Bronchial epithelial cell (primary cell): ENCODE data around the gene DHX58. TPM values are rescaled to one million over a fixed set of nuclear protein-coding genes. Genes with fewer than 3 reads are reported as not detected.

Experiments used
- DNase-seq: peaks from one replicate; pipeline ENCODE4 v3.0.0-alpha.2; 2010; ENCODE audit warnings: low read depth
- FAIRE-seq: peaks from 2 replicates; lab custom pipeline; 2011; peaks lifted over from hg19 to GRCh38; lab: Jason Lieb, UNC
- H3K27me3 ChIP-seq: 2 replicates; pipeline ENCODE4 v1.5.1; 2011; ENCODE audit warnings: low read length; ENCODE audit not compliant: control insufficient read depth, insufficient read depth
- H3K36me3 ChIP-seq: 2 replicates; pipeline ENCODE4 v1.5.1; 2011; ENCODE audit warnings: low read length; ENCODE audit not compliant: control insufficient read depth, insufficient read depth
- H3K4me3 ChIP-seq: 2 replicates; pipeline ENCODE4 v1.5.1; 2011; ENCODE audit warnings: mild to moderate bottlenecking, low read depth, low read length, control low read depth
- total RNA-seq: library from RNA; depleted of rRNA; stranded (reverse); fragments of >200 nt; gene quantifications from 2 replicates; pipeline ENCODE4 v1.2.1, GENCODE V29; 2014
- TF ChIP-seq, protein P1 (sequence below): IDR thresholded peaks from 2 replicates; pipeline ENCODE4 v1.5.1; 2011; ENCODE audit warnings: mild to moderate bottlenecking, moderate library complexity, low read length, control low read depth, inconsistent platforms; ENCODE audit not compliant: insufficient read depth, severe bottlenecking

Gene DHX58
- total RNA-seq, 1 donor from 2014 or later, result 5.0 TPM

GRCh38 chr17:42126836-42127235, 14.3 kb upstream of the DHX58 start:
- DNase-seq (no peak), FAIRE-seq (no peak)
- TF ChIP-seq, protein P1, sequence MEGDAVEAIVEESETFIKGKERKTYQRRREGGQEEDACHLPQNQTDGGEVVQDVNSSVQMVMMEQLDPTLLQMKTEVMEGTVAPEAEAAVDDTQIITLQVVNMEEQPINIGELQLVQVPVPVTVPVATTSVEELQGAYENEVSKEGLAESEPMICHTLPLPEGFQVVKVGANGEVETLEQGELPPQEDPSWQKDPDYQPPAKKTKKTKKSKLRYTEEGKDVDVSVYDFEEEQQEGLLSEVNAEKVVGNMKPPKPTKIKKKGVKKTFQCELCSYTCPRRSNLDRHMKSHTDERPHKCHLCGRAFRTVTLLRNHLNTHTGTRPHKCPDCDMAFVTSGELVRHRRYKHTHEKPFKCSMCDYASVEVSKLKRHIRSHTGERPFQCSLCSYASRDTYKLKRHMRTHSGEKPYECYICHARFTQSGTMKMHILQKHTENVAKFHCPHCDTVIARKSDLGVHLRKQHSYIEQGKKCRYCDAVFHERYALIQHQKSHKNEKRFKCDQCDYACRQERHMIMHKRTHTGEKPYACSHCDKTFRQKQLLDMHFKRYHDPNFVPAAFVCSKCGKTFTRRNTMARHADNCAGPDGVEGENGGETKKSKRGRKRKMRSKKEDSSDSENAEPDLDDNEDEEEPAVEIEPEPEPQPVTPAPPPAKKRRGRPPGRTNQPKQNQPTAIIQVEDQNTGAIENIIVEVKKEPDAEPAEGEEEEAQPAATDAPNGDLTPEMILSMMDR, result no peak

DNA sequence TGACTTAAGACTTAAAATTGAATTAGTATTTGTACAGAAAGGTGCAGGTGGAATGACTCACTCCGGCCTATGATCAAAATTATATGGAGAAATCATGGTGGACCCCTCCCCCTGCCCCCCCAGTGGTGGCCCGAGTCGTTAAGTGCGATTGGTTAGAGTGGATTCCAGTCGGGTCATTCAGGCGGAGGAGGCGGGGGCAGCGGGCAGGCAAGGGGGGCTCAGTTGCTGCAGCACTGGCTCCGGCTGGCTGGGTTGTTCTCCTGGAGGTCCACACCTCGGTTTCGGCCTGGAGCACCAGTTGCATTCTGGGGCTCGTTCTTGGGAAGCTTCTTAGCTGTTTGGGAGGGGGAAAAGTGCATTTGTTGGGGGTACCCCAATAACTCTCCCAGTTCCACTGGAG, 13.1 kb upstream of the DHX58 start:
- DNase-seq, result no peak
- TF ChIP-seq, protein P1, result no peak
- H3K36me3 ChIP-seq, result peaks cover 27% of the 10 kb centered on the region

More at GRCh38 chr17:42126836-42127235, 14.3 kb upstream of the DHX58 start:
- Histone ChIP-seq H3K4me3 (no peak overlapping the region), H3K27me3 (no peaks in the 10 kb centered on the region), H3K36me3 (peaks cover 32% of the 10 kb centered on the region)

DNA sequence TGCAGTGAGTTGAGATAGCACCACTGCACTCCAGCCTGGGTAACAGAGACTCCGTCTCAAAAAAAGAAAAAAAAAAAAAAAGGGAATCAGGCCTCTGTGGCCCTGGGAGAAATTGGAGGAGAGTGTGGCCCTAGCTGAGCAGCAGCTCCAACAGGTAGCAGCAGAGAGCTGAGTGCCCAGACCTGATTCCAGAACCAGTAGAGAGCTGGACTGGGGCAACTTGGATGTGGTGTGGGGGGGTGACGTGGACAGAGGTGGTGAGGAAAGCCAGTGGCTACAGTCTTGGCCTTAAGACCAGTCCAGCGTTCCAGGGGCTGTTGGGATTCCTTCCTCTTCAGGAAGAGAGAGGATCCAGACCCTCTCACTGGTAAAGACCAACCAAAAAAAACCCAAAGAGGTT, 11.7 kb upstream of the DHX58 start:
- Histone ChIP-seq H3K4me3 (no peak overlapping the region), H3K27me3 (no peaks in the 10 kb centered on the region), H3K36me3 (peaks cover 16% of the 10 kb centered on the region)
- DNase-seq (no peak), FAIRE-seq (no peak)
- TF ChIP-seq, protein P1, result no peak

More for the DNA sequence above, 13.1 kb upstream of the DHX58 start:
- Histone ChIP-seq H3K27me3 (no peaks in the 10 kb centered on the region), H3K4me3 (no peak overlapping the region)
- FAIRE-seq, result no peak

DNA sequence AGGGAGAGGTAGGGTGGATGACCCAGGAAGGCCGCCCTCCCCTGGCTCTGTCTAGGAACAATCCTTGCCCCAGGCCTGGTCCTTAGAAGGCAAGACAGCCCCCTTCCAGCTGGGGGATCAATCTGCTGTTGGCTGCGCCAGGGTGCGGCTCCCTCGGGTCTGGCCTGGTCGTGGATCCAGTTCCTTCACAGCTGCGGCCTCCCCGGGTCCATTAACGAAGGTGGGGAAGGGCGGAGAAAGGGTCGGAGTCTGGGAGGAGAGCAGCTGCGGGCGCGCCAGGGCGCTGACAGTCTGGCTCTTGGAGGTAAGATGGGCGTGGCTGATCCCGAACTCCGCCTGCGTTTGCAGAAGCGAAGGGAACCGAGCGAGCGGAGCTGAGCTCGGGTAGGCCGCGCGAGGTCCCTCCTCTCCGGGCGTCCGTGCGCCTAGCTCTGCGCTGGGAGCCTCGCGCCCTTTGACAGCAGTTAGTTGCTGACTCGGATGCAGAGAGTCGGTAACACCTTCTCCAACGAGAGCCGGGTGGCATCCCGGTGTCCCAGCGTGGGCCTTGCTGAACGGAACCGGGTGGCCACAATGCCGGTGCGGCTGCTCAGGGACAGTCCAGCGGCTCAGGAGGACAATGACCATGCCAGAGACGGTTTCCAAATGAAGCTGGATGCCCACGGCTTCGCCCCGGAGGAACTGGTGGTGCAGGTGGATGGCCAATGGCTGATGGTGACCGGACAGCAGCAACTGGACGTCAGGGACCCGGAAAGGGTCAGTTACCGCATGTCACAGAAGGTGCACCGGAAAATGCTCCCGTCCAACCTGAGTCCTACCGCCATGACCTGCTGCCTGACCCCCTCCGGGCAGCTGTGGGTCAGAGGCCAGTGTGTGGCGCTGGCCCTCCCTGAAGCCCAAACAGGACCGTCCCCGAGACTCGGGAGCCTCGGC, 10.1 kb upstream of the DHX58 start, which contains the start of gene HSPB9:
TSS of gene HSPB9 (plus strand) at position 434 of the 933 bp plus-strand sequence. CDS start at position 481, 47 bp downstream.
- Histone ChIP-seq H3K27me3 (no peaks in the 10 kb centered on the region), H3K4me3 (no peak within 1 kb of the TSS), H3K36me3 (peaks cover 14% of the 10 kb centered on the region)
- peak; percentile 58 for DNase-seq
- no peak for FAIRE-seq
- TF ChIP-seq, protein P1, result no peak

- DNase-seq (peak; percentile 69), FAIRE-seq (no peak)
- no peaks in the 10 kb centered on the region for H3K27me3 ChIP-seq
- H3K4me3 ChIP-seq, result peak within 1 kb of the TSS; percentile 73
- TF ChIP-seq, protein P1, result no peak
- H3K36me3 ChIP-seq, result peaks cover 24% of the 10 kb centered on the region
Observed at GRCh38 chr17:42120770-42121769, 8.6 kb upstream of the DHX58 start, which contains the start of gene KAT2A. Gene KAT2A (minus strand): TSS chr17:42121367. CDS start chr17:42121304, 63 bp downstream.
